HCT116 (cell line): ENCODE data around the gene GPR142. TPM values are rescaled to one million over a fixed set of nuclear protein-coding genes. Genes with fewer than 3 reads are reported as not detected.

Experiments
- ATAC-seq: fragments of 200-7000 bp; cut with Tn5 transposase; 2 replicates; pipeline ENCODE4 v1.9.1; 2020; ENCODE audit warnings: mild to moderate bottlenecking, moderate library complexity
- BruUV-seq: library from RNA; stranded (reverse); fragments of 400-500 nt; replicated peaks from 2 replicates; lab custom pipeline; 2021; lab: Mats Ljungman, UMichigan
- CTCF ChIA-PET: fragments of 300-600 bp; sonication (Branson Sonifier 250); formaldehyde crosslinking; loops from one replicate; lab custom pipeline; 2021; ENCODE audit warnings: antibody characterized with exemption; lab: Charles Lee
- POLR2A ChIA-PET: fragments of 300-600, 350-600 bp; sonication (Branson Sonifier 250); formaldehyde crosslinking; loops from one replicate; lab custom pipeline; 2021; ENCODE audit warnings: antibody characterized with exemption; lab: Charles Lee
- RAD21 ChIA-PET, 2 experiments: fragments of 300-600 bp; sonication (Branson Sonifier 250); formaldehyde crosslinking; loops; one replicate each; lab custom pipeline; 2023; ENCODE audit warnings: low total read pairs in 2 of 2; ENCODE audit not compliant: uncharacterized antibody in 2 of 2, unreplicated experiment in 2 of 2, low non-redundant PET in 1 of 2; lab: Charles Lee
- DNase-seq: peaks from one replicate; pipeline ENCODE4 v3.0.0-alpha.2; 2010; ENCODE audit warnings: low read depth, low spot score
- H2AFZ ChIP-seq: fragments of 200-600 bp; shearing (Covaris generic), sonication (generic); 2 replicates; pipeline ENCODE4 v1.6.1; 2017; ENCODE audit warnings: low read depth, mixed run types, mixed read lengths, antibody characterized with exemption, low read length; ENCODE audit not compliant: poor library complexity, severe bottlenecking
- H3K27ac ChIP-seq: 2 replicates; pipeline ENCODE4 v1.5.1; 2012; ENCODE audit warnings: low read depth, low read length
- H3K27me3 ChIP-seq: fragments of 200-600 bp; sonication (generic); 2 replicates; pipeline ENCODE4 v1.6.1; 2016; ENCODE audit warnings: mixed run types, low read length, mixed read lengths; ENCODE audit not compliant: insufficient read depth
- H3K36me3 ChIP-seq, 2 experiments: fragments of 200-500 bp in 1 of 2; fragments of 200-600 bp in 1 of 2; sonication (Bioruptor generic) in 1 of 2; sonication (generic) in 1 of 2; 2 replicates each; pipeline versions ENCODE4 v1.5.1 to v1.6.1; 2014 to 2016; ENCODE audit warnings: low read length in 2 of 2, inconsistent platforms in 1 of 2, mixed read lengths in 1 of 2, mixed run types in 1 of 2; ENCODE audit not compliant: insufficient read depth in 2 of 2, control insufficient read depth in 1 of 2
- H3K4me1 ChIP-seq, 2 experiments: fragments of 200-600 bp in 1 of 2; sonication (generic) in 1 of 2; 2 replicates each; pipeline versions ENCODE4 v1.5.1 to v1.6.1; 2012 to 2017; ENCODE audit warnings: low read length in 2 of 2, inconsistent platforms in 1 of 2, mild to moderate bottlenecking in 1 of 2, mixed read lengths in 1 of 2, mixed run types in 1 of 2, moderate library complexity in 1 of 2; ENCODE audit not compliant: insufficient read depth in 2 of 2, control insufficient read depth in 1 of 2
- H3K4me2 ChIP-seq: fragments of 200-600 bp; sonication (generic); 2 replicates; pipeline ENCODE4 v1.6.1; 2017; ENCODE audit warnings: mixed run types, low read length, mixed read lengths
- H3K4me3 ChIP-seq, 2 experiments: fragments of 200-600 bp in 1 of 2; sonication (generic) in 1 of 2; replicated peaks in 1 of 2; 2 replicates each; pipeline ENCODE4 v1.5.1; 2011 to 2016; ENCODE audit warnings: low read length in 2 of 2, control low read depth in 1 of 2, low read depth in 1 of 2, mild to moderate bottlenecking in 1 of 2, mixed read lengths in 1 of 2, mixed run types in 1 of 2
- H3K79me2 ChIP-seq: fragments of 200-600 bp; sonication (generic); 2 replicates; pipeline ENCODE4 v1.6.1; 2017; ENCODE audit warnings: mild to moderate bottlenecking, mixed run types, low read length, moderate library complexity, mixed read lengths; ENCODE audit not compliant: insufficient read depth
- H3K9ac ChIP-seq: fragments of 200-600 bp; sonication (generic); 2 replicates; pipeline ENCODE4 v1.6.1; 2016; ENCODE audit warnings: low read length, mixed read lengths
- H3K9me2 ChIP-seq: fragments of 200-600 bp; sonication (generic), shearing (Covaris generic); 2 replicates; pipeline ENCODE4 v1.6.1; 2017; ENCODE audit warnings: mixed run types, mild to moderate bottlenecking, moderate library complexity; ENCODE audit not compliant: insufficient read depth
- H3K9me3 ChIP-seq, 2 experiments: fragments of 200-500 bp in 1 of 2; fragments of 200-600 bp in 1 of 2; sonication (Bioruptor generic) in 1 of 2; sonication (generic) in 1 of 2; 2 replicates each; pipeline ENCODE4 v1.6.1; 2014 to 2017; ENCODE audit warnings: low read length in 2 of 2, mixed read lengths in 2 of 2, inconsistent platforms in 1 of 2, low read depth in 1 of 2, mild to moderate bottlenecking in 1 of 2, mixed run types in 1 of 2, moderate library complexity in 1 of 2; ENCODE audit not compliant: control insufficient read depth in 1 of 2, insufficient read depth in 1 of 2
- H4K20me1 ChIP-seq: fragments of 200-600 bp; sonication (generic), shearing (Covaris generic); 2 replicates; pipeline ENCODE4 v1.6.1; 2017; ENCODE audit warnings: mixed run types, mild to moderate bottlenecking, moderate library complexity; ENCODE audit not compliant: insufficient read depth
- ATF3 ChIP-seq: IDR thresholded peaks from 2 replicates; pipeline ENCODE4 v1.6.1; 2012
- CBX3 ChIP-seq: IDR thresholded peaks from 2 replicates; pipeline ENCODE4 v1.6.1; 2012; ENCODE audit warnings: low read depth
- CTCF ChIP-seq, 3 experiments: fragments of 200-600 bp in 1 of 3; sonication (generic) in 1 of 3; IDR thresholded peaks in 2 of 3; conservative IDR thresholded peaks in 1 of 3; 2 replicates each; pipeline ENCODE4 v1.5.1; 2012 to 2017; ENCODE audit warnings: low read depth in 2 of 3, low read length in 2 of 3, antibody characterized with exemption in 1 of 3, borderline replicate concordance in 1 of 3, control low read depth in 1 of 3, mild to moderate bottlenecking in 1 of 3, mixed read lengths in 1 of 3, mixed run types in 1 of 3, moderate library complexity in 1 of 3; ENCODE audit not compliant: insufficient read depth in 1 of 3
- EZH2 ChIP-seq: fragments of 200-600 bp; sonication (generic); IDR thresholded peaks from 2 replicates; pipeline ENCODE4 v1.6.1; 2017; ENCODE audit warnings: antibody characterized with exemption, mixed run types
- EZH2phosphoT487 ChIP-seq: fragments of 200-600 bp; IDR thresholded peaks from 2 replicates; pipeline ENCODE4 v1.6.1; 2018; ENCODE audit warnings: antibody characterized with exemption, borderline replicate concordance
- FOSL1 ChIP-seq: IDR thresholded peaks from 2 replicates; pipeline ENCODE4 v1.6.1; 2012; ENCODE audit warnings: low read depth
- MAX ChIP-seq: IDR thresholded peaks from 2 replicates; pipeline ENCODE4 v1.6.1; 2012
- POLR2AphosphoS5 ChIP-seq: IDR thresholded peaks from 2 replicates; pipeline ENCODE4 v1.6.1; 2011; ENCODE audit warnings: mild to moderate bottlenecking, low read depth, low read length, moderate library complexity
- RAD21 ChIP-seq: IDR thresholded peaks from 2 replicates; pipeline ENCODE4 v1.6.1; 2012; ENCODE audit warnings: low read depth, mild to moderate bottlenecking
- SP1 ChIP-seq: IDR thresholded peaks from 2 replicates; pipeline ENCODE4 v1.6.1; 2012; ENCODE audit warnings: low read depth
- YY1 ChIP-seq: IDR thresholded peaks from 2 replicates; pipeline ENCODE4 v1.6.1; 2011; ENCODE audit warnings: low read length, low read depth, moderate library complexity, mild to moderate bottlenecking; ENCODE audit not compliant: insufficient replicate concordance; ENCODE audit errors: extremely low read depth
- ZBTB33 ChIP-seq: IDR thresholded peaks from 2 replicates; pipeline ENCODE4 v1.6.1; 2011; ENCODE audit warnings: mild to moderate bottlenecking, low read length, moderate library complexity; ENCODE audit not compliant: insufficient replicate concordance; ENCODE audit errors: extremely low read depth
- ZFX ChIP-seq: fragments of 450-650 bp; IDR thresholded peaks from 2 replicates; pipeline ENCODE4 v1.6.1; 2017
- intact Hi-C: fragments of 100-400 bp; cut with micrococcal nuclease; formaldehyde crosslinking; loops from 2 replicates; pipeline ENCODE4 v1.10.0; 2022
- total RNA-seq: library from RNA; stranded (reverse); gene quantifications from one replicate; pipeline ENCODE4 v1.2.1, GENCODE V29; 2021; ENCODE audit not compliant: unreplicated experiment

The GPR142 gene
- total RNA-seq, 1 experiment from 2014 or later, result not detected

GRCh38 chr17:74393346-74393942, 26.1 kb downstream of the GPR142 start:
- Histone ChIP-seq H3K4me2 (no peak overlapping the region), H3K27ac (no peak overlapping the region), H4K20me1 (no peaks in the 10 kb centered on the region), H3K9me3 (no peaks in the 10 kb centered on the region), H3K9ac (no peak overlapping the region), H3K9me2 (no peaks in the 10 kb centered on the region), H3K27me3 (no peaks in the 10 kb centered on the region), H2AFZ (no peak overlapping the region), H3K36me3 (no peaks in the 10 kb centered on the region), H3K4me3 (no peak overlapping the region), H3K79me2 (no peaks in the 10 kb centered on the region), H3K4me1 (peaks cover 0 to 6% of the 10 kb centered on the region in 2 experiments; a peak in 1 of 4 replicates)
- TF ChIP-seq ATF3 (no peak), MAX (no peak), EZH2phosphoT487 (no peak), CTCF (IDR thresholded peaks at IDR 0.05 in 2 of 3, conservative IDR thresholded peaks at IDR 0.05 in 1 of 3; ENCODE audit: borderline replicate concordance in 1 of 3, insufficient read depth in 1 of 3, low read depth in 2 of 3, low read length in 2 of 3) (no peak), YY1 (no peak), RAD21 (no peak), ZFX (no peak), SP1 (no peak), FOSL1 (no peak), ZBTB33 (no peak), CBX3 (no peak), EZH2 (no peak), POLR2AphosphoS5 (no peak)
- RAD21 ChIA-PET, result no interaction called here
- POLR2A ChIA-PET, result no interaction called here
- ATAC-seq, result no peak
- BruUV-seq, result no TSS peak
- intact Hi-C loops, result no loop called here
- no peak for DNase-seq
- CTCF ChIA-PET, result interaction anchor here (0.8 to 2.2 kb wide), 2 partner anchors 14 to 25 kb away, joined by 3 to 6 read pairs; no protein-coding TSS in a partner anchor
